ENCODE data around the gene ERCC1.

GRCh38 chr19:45468803-45469131, 45.0 kb upstream of the ERCC1 start:
- TF ChIP-seq, protein P1, sequence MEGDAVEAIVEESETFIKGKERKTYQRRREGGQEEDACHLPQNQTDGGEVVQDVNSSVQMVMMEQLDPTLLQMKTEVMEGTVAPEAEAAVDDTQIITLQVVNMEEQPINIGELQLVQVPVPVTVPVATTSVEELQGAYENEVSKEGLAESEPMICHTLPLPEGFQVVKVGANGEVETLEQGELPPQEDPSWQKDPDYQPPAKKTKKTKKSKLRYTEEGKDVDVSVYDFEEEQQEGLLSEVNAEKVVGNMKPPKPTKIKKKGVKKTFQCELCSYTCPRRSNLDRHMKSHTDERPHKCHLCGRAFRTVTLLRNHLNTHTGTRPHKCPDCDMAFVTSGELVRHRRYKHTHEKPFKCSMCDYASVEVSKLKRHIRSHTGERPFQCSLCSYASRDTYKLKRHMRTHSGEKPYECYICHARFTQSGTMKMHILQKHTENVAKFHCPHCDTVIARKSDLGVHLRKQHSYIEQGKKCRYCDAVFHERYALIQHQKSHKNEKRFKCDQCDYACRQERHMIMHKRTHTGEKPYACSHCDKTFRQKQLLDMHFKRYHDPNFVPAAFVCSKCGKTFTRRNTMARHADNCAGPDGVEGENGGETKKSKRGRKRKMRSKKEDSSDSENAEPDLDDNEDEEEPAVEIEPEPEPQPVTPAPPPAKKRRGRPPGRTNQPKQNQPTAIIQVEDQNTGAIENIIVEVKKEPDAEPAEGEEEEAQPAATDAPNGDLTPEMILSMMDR (IDR thresholded peaks at IDR 0.05 in 2 of 3, conservative IDR thresholded peaks at IDR 0.05 in 1 of 3; ENCODE audit: borderline replicate concordance in 1 of 3, insufficient read depth in 1 of 3, low read depth in 2 of 3, low read length in 2 of 3), result no peak
- no peak for TF ChIP-seq EZH2 (IDR thresholded peaks at IDR 0.05)
- no peak for TF ChIP-seq CEBPB (IDR thresholded peaks at IDR 0.05; ENCODE audit: low read depth)
- no peak for TF ChIP-seq MAX (IDR thresholded peaks at IDR 0.05)
- no peak for TF ChIP-seq EZH2phosphoT487 (IDR thresholded peaks at IDR 0.05; ENCODE audit: borderline replicate concordance)
- TF ChIP-seq POLR2AphosphoS5 (IDR thresholded peaks at IDR 0.05; ENCODE audit: low read depth, low read length), result no peak
- TF ChIP-seq ELF1 (IDR thresholded peaks at IDR 0.05; ENCODE audit: borderline replicate concordance, low read depth), result no peak
- TF ChIP-seq TCF7L2 (IDR thresholded peaks at IDR 0.05; ENCODE audit: borderline replicate concordance, extremely low read depth, insufficient read depth, insufficient read length), result no peak
- TF ChIP-seq POLR2A (IDR thresholded peaks at IDR 0.05; ENCODE audit: borderline replicate concordance, extremely low read depth, insufficient read depth, insufficient read length), result no peak
- no peak for TF ChIP-seq FOSL1 (IDR thresholded peaks at IDR 0.05; ENCODE audit: low read depth)
- TF ChIP-seq SP1 (IDR thresholded peaks at IDR 0.05; ENCODE audit: low read depth), result no peak
- no peak for TF ChIP-seq YY1 (IDR thresholded peaks at IDR 0.05; ENCODE audit: extremely low read depth, insufficient replicate concordance, low read depth, low read length)
- TF ChIP-seq ZFX (IDR thresholded peaks at IDR 0.05), result no peak
